GM20000 (cell line): Measurements from ENCODE around the gene DCST2.
A peak's percentile ranks its signal among the peaks of the same experiment; 100 is the strongest.

Experiments
- DNase-seq: peaks from one replicate; pipeline ENCODE4 v3.0.0; 2012; ENCODE audit warnings: low spot score
- TF ChIP-seq, protein P1 (sequence below): IDR thresholded peaks from 2 replicates; pipeline ENCODE4 v1.5.1; 2012; ENCODE audit warnings: mild to moderate bottlenecking, control low read depth; ENCODE audit errors: extremely low read depth, missing control alignments

Gene DCST2

DNA sequence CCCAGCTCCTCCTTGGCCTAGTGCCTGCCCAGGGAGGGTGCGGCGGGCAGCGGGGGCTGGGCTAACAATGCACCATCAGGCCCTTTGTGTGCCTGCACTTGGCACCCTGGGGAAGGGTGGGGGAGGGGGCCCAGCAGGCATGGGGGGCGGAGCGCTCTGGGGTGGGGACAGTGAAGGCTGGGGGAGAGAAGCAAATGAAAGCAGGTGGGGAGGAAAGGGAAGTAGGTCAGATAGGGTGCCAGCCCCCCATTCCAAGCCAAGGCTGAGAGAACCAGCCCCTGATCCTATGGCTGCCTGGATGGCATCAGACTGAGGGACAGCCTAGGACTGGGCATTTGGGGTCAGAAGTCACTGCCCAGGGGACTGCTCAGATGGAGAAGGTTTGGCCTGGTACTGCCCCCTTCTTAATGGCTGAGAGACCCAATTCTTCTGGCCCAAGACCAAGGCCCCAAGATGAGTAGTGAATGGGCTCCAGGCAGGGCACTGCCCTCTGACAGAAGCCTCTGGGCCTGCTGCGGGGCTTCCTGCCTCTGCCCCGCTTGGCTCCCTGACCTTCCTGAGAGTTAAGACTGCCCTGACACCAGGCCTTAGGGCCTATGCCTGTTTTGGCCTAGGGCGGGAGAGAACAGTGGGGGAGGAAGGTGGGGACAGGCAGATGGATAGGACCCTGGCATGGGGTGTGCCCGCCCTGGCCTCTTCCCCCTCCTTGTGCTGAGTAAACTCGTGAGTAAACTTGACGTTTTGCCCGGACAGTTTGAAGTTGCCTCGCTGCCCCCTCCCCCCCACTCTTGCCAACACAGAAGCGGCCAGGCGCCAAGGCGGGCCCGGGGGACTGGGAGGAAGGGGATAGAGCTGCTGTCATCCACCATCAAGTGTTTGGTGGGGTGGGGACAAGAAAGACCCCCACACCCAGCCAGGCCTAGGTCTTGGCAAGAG is 28.2 kb downstream of the DCST2 start:
- TF ChIP-seq, protein P1, sequence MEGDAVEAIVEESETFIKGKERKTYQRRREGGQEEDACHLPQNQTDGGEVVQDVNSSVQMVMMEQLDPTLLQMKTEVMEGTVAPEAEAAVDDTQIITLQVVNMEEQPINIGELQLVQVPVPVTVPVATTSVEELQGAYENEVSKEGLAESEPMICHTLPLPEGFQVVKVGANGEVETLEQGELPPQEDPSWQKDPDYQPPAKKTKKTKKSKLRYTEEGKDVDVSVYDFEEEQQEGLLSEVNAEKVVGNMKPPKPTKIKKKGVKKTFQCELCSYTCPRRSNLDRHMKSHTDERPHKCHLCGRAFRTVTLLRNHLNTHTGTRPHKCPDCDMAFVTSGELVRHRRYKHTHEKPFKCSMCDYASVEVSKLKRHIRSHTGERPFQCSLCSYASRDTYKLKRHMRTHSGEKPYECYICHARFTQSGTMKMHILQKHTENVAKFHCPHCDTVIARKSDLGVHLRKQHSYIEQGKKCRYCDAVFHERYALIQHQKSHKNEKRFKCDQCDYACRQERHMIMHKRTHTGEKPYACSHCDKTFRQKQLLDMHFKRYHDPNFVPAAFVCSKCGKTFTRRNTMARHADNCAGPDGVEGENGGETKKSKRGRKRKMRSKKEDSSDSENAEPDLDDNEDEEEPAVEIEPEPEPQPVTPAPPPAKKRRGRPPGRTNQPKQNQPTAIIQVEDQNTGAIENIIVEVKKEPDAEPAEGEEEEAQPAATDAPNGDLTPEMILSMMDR, result no peak
- DNase-seq, result no peak

DNA sequence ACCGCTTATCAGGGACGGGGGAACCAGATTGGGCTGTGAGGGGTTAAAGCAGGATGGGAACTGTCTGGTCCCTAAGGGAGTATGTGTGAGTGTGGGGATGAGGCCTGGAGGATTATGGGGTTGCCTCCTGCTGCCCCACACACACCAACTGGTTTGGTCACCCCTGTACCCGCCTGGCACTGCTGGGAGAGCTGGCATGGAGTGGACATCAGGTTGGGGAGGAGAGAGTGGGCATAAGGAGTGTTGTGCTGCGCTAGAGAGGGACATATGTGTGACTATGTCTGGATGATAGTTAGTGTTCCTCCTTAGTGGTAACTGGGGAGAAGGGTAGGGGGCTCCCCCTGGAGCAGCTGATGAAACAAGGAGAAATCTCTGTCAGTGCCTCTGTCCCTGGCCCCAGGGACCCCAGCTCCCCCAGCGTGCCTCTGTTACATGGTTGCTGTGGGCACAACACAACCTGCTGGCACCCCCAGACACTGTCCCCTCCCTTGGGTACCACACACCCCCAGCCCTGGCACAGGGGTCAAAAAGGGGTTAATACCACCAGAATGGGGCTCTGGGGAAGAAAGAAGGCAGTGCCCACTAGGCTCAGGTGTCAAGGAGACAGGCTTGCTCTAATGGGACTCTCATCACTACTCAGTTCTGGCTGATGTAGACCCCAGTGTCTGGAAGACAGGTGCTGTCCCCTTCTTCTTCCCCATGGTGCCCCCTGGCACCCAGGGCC is 29.1 kb downstream of the DCST2 start:
- no peak for DNase-seq
- TF ChIP-seq, protein P1, result no peak

DNA sequence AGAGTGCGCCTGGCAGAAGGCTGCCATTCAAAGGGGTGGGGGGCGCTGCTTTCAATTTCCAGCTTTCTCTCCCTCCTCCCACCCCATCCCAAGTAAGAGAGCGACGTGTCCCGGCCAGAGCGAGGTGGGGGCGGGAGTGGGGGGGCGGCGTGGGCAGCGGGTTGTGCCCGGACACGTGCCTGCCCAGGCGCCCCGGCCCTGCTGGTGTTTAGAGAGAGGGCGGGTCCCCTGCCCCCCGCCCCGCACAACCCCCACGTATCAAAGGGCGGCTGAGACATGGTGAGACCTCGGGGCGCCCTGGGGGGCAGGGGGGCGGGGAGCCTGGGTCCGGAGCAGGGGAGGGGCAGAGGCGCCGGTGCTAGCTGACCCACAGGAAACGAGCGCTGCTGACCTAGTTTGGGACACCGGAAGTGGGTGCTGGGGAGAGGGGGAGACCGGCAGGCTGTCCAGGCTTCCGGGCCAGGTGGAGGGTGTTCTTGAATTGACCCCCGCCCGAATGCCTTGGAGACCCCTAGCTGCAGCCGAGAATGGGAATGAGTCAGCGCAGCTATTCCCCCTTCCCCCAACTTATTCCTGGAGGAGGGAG is 29.7 kb downstream of the DCST2 start:
- DNase-seq, result peak; percentile 70
- TF ChIP-seq, protein P1, result no peak

GRCh38 chr1:155003227-155003765 is 30.3 kb downstream of the DCST2 start:
- peak; percentile 20 for DNase-seq
- TF ChIP-seq, protein P1, result no peak

- peak; percentile 81 for DNase-seq
- TF ChIP-seq, protein P1, result no peak
Observed at GRCh38 chr1:155002464-155003226, 30.9 kb downstream of the DCST2 start, which contains the start of gene ZBTB7B. Gene ZBTB7B (plus strand): TSS chr1:155002802. CDS start chr1:155014661, 11,859 bp downstream.

- TF ChIP-seq, protein P1, result peak; percentile 47
- peak; percentile 99 for DNase-seq
Observed at GRCh38 chr1:155001675-155002463, 31.7 kb downstream of the DCST2 start.
